IPS-18c (cell line): ENCODE measurements around the gene CSTF1.

Experiments
- H3K4me3 ChIP-seq: 2 replicates; pipeline ENCODE4 v1.7.0; 2013; ENCODE audit warnings: low read depth, mild to moderate bottlenecking, low read length, moderate library complexity; ENCODE audit not compliant: insufficient read depth
- H3K9me3 ChIP-seq: one replicate; pipeline ENCODE4 v1.6.1; 2013; ENCODE audit warnings: mild to moderate bottlenecking, low read length, moderate library complexity; ENCODE audit not compliant: control insufficient read depth, insufficient read depth

The CSTF1 gene

GRCh38 chr20:56418385-56418861 lies 26.0 kb downstream of the CSTF1 start:
- H3K9me3 ChIP-seq: no peaks in the 10 kb centered on the region
- H3K4me3 ChIP-seq: no peak overlapping the region

GRCh38 chr20:56420028-56420427 lies 27.6 kb downstream of the CSTF1 start:
- Histone ChIP-seq H3K9me3 (no peaks in the 10 kb centered on the region), H3K4me3 (no peak overlapping the region)

GRCh38 chr20:56420940-56421688 lies 28.7 kb downstream of the CSTF1 start:
- no peak overlapping the region for H3K4me3 ChIP-seq
- no peaks in the 10 kb centered on the region for H3K9me3 ChIP-seq

- no peak overlapping the region for H3K4me3 ChIP-seq
- no peaks in the 10 kb centered on the region for H3K9me3 ChIP-seq
These were observed 29.8 kb downstream of the CSTF1 start for GRCh38 chr20:56422076-56422823.

DNA sequence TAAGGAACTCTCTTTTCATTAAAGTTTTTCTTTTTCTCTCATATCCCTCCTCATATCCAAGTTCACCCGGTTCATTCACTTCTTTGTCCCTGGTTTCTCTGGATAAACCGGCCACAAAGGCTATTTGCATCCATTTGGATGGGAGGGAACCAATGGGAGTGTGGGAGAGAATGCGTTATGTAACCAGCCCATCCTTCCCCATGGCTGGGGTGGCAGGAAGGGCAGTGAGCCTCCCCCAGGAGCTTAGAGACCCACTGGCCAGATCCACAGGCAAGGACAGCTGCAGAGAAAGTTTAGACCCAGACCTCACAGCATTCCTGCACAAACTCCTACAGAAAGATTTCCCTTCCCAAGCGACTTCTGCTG lies 30.4 kb downstream of the CSTF1 start:
- Histone ChIP-seq H3K9me3 (no peaks in the 10 kb centered on the region), H3K4me3 (no peak overlapping the region)

DNA sequence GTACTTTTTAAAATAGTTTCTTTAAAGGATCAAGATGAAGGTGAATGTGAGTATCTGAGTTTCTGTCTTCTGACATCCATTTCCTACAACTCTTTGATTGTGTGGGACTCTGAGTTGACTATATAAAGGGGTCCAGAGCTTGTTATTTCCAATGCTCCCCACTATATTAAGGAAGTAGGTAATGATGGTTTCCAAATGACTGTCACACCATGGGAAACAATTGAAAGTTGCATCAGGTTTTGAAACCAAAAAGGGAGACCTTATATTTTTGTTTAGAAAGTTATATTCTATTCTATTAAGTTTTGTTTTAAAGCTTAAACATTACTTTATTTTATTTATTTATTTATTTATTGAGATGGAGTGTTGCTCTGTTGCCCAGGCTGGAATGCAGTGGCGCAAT lies 30.8 kb downstream of the CSTF1 start:
- H3K4me3 ChIP-seq: no peak overlapping the region
- H3K9me3 ChIP-seq: no peaks in the 10 kb centered on the region

DNA sequence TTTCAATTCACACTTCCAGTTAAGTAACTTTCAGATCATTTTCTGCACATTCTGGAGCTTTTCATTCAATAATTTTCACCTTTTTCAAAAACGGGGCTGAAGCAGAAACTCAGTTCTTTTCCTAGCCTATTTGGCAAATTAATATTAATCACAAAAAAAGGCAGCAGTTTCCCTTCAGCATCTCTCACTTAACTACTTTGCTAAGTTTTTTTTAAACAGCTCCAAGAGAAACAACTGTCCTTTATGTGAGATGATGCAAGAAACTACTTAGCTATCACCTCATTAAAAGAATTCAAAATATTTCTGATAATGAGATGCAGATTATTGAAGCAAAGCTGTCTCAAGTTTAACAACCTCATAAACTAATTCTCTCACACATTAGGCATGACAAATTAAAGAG lies 31.4 kb downstream of the CSTF1 start:
- H3K9me3 ChIP-seq: no peaks in the 10 kb centered on the region

DNA sequence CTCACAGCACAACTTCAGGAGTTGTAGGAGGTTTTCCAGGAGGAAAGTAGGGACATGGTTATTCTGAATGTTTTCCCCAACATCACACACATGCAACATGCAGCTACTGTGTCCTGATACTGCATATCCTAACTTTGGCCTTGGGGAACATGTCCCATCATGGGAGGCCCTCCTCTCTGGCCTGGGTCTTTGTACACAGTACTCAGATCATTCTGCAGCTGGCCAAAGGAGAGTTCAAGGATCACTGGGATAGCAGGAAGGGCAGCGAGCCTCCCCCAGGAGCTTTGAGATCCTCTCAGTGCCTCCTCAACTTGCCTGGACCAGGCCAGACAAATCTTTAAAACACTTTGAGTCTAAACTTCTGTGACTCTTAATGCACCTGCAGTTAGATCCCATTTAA lies 32.5 kb downstream of the CSTF1 start:
- no peaks in the 10 kb centered on the region for H3K9me3 ChIP-seq
- H3K4me3 ChIP-seq: no peak overlapping the region

More for the DNA sequence above, 31.4 kb downstream of the CSTF1 start:
- H3K4me3 ChIP-seq: no peak overlapping the region

- H3K4me3 ChIP-seq: no peak overlapping the region
These were observed 33.6 kb downstream of the CSTF1 start for GRCh38 chr20:56426026-56426425.

GRCh38 chr20:56426926-56427325 lies 34.5 kb downstream of the CSTF1 start:
- H3K9me3 ChIP-seq: no peaks in the 10 kb centered on the region
- H3K4me3 ChIP-seq: no peak overlapping the region

More at GRCh38 chr20:56426026-56426425, 33.6 kb downstream of the CSTF1 start:
- no peaks in the 10 kb centered on the region for H3K9me3 ChIP-seq

DNA sequence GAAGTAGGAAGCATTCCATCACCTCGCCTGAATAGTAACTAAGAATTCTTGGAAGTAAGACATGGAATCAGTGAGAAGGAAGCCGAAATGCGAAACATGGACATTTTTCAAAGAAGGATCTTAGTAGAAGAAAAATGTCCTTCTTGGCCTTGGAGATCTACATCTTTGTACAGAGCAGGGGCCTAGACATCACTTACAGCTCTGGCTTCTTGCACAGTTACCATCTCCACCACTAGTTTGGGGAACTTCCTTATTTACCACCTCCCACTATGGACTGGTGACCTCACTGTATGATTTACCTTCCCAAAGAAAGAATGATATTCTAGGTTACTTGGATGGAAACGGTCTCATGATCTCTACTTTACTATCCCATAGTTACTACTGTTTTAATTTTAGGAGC lies 35.4 kb downstream of the CSTF1 start:
- H3K9me3 ChIP-seq: no peaks in the 10 kb centered on the region
- H3K4me3 ChIP-seq: no peak overlapping the region

GRCh38 chr20:56428410-56428809 lies 36.0 kb downstream of the CSTF1 start:
- Histone ChIP-seq H3K4me3 (no peak overlapping the region), H3K9me3 (no peaks in the 10 kb centered on the region)

DNA sequence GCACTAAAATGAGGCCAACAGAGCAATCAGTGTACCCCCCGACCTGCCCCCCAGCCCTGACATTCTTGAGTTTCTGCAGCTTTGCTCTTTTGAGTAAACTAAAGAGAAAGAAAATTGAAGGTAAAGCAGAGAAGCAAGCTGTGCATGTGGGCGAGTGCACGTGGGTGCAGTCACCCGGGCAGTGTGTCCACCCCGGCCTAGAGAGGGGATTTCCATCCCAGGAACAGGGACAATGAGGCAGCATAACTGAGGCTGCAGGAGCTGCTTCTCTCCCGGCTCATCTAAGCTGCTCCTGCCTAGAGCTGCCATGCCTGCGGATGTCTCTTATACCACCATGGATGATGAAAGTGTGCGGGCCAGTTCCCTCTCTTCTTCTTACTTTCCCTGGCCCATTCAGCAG lies 36.4 kb downstream of the CSTF1 start:
- Histone ChIP-seq H3K9me3 (no peaks in the 10 kb centered on the region), H3K4me3 (no peak overlapping the region)

DNA sequence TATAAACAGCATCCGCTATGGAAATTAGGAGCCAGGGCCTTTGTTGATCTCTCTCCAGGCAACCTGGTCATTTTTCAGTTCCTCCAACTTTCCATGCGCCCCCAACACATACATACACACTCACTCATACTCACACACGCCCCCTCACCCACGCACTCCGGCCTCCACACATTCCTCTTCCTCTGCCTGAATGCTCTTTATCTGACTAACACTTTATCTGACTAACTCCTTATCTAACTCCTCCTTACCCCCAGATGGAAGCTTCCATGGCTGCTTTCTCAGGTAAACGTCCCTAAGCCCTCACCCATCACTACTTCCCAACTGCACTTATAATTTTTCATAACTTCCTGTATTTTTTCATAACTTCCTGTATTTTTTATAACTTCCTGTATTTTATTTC lies 37.1 kb downstream of the CSTF1 start:
- Histone ChIP-seq H3K4me3 (no peak overlapping the region), H3K9me3 (no peaks in the 10 kb centered on the region)

DNA sequence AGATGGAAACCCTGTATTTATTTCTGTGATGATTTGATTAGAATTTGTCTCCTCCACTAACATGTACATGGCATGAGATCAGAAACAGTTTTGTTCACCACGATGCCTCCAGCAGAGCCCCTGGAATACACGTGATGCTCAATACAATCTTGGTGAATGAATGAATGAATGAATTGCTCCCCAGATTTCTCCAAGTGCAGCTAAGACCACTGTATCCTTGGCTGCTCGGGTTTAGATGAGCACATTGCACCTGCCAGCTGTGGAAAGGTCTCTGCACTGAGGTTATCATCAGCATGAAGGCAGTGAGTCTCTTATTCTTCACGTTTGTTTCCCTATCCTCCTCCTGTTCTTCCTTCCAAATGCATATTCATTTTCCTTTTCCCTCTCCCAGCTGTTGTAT lies 37.5 kb downstream of the CSTF1 start:
- Histone ChIP-seq H3K9me3 (no peaks in the 10 kb centered on the region), H3K4me3 (no peak overlapping the region)

GRCh38 chr20:56430461-56430860 lies 38.0 kb downstream of the CSTF1 start:
- H3K9me3 ChIP-seq: no peaks in the 10 kb centered on the region
- H3K4me3 ChIP-seq: no peak overlapping the region

DNA sequence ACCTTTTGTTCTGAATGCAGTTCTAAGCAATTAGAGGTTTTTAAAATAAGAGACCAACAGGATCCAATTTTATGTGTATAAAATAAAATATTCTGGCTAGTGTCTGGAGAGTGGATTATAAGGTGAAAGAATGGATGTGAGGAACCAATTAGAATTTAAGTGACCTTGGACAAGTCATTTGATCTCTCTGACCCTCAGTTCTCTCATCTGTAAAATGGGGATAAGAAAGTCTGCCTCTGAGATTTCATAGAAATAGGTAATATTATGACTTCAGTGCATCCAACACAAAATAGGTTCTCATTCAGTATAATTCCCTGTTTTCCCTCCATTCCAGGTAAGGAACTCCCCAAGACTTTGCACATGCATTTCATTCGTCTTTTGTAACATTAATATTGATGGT lies 38.5 kb downstream of the CSTF1 start:
- H3K4me3 ChIP-seq: no peak overlapping the region
- no peaks in the 10 kb centered on the region for H3K9me3 ChIP-seq

DNA sequence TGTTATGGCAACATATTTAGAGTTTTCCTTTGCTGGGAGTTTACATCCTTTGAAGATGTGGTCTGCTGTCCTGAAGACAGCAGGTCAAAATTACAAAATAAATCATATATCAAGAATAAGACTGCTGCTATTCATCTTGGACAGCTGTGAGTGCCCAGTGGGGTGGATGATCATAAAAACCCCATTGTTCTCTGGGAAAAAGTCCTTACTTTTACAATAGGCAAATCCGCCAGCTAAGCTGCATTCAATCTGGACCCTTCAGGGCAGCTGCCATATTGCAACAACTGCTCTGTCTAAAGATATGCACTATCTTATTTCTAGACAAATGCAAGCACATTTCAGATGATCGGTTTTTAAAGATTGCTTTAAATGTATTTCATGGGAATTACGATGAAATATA lies 39.0 kb downstream of the CSTF1 start:
- Histone ChIP-seq H3K9me3 (no peaks in the 10 kb centered on the region), H3K4me3 (no peak overlapping the region)
